Gastroesophageal sphincter (tissue), 4 donors: ENCODE data around the gene AIG1. TPM values are rescaled to one million over a fixed set of nuclear protein-coding genes. Genes with fewer than 3 reads are reported as not detected.

Experiments
- ATAC-seq: fragments of 150-250 bp; one replicate; pipeline ENCODE4 v1.9.1; 2016; ENCODE audit warnings: mild to moderate bottlenecking, moderate library complexity
- H3K27ac ChIP-seq, 4 donors: fragments of 200-600 bp; sonication (generic) in 3 of 4; 1 replicate in 3 of 4; 2 replicates in 1 of 4; pipeline ENCODE4 v1.5.1; 2016 to 2019
- H3K27me3 ChIP-seq: fragments of 200-600 bp; sonication (generic); one replicate; pipeline ENCODE4 v1.5.1; 2019
- H3K36me3 ChIP-seq, 2 donors: fragments of 200-600 bp; sonication (generic); one replicate each; pipeline ENCODE4 v1.5.1; 2019; ENCODE audit warnings: control low read depth in 1 of 2
- H3K4me1 ChIP-seq, 3 donors: fragments of 200-600 bp; sonication (generic); 1 replicate in 2 of 3; 2 replicates in 1 of 3; pipeline ENCODE4 v1.5.1; 2016 to 2019; ENCODE audit warnings: control low read depth in 2 of 3
- H3K4me3 ChIP-seq, 2 donors: fragments of 200-600 bp; sonication (generic); one replicate each; pipeline ENCODE4 v1.5.1; 2019; ENCODE audit warnings: mild to moderate bottlenecking in 1 of 2, moderate library complexity in 1 of 2
- H3K9me3 ChIP-seq, 3 donors: fragments of 200-600 bp; sonication (generic); one replicate each; pipeline ENCODE4 v1.5.1; 2017 to 2019; ENCODE audit warnings: control low read depth in 2 of 3
- CTCF ChIP-seq, 4 experiments: fragments of 200-600 bp in 2 of 4; fragments of 450-650 bp in 2 of 4; sonication (generic) in 1 of 4; IDR thresholded peaks; one replicate each; pipeline ENCODE4 v1.5.1; 2017 to 2019; ENCODE audit warnings: antibody characterized with exemption in 4 of 4, mild to moderate bottlenecking in 2 of 4, moderate library complexity in 2 of 4
- EP300 ChIP-seq: sonication (generic); formaldehyde crosslinking; IDR thresholded peaks from one replicate; pipeline ENCODE4 v1.6.1; 2017; ENCODE audit warnings: antibody characterized with exemption, mild to moderate bottlenecking
- POLR2A ChIP-seq, 2 donors: fragments of 450-650 bp; IDR thresholded peaks; one replicate each; pipeline ENCODE4 v1.6.1; 2017; ENCODE audit warnings: antibody characterized with exemption in 2 of 2, mild to moderate bottlenecking in 2 of 2, moderate library complexity in 1 of 2
- POLR2AphosphoS5 ChIP-seq: sonication (generic); formaldehyde crosslinking; IDR thresholded peaks from one replicate; pipeline ENCODE4 v1.6.1; 2017; ENCODE audit warnings: antibody characterized with exemption
- WGBS, 2 donors: methylation state at CpG; one replicate each; pipeline ENCODE4 v1.1.5; 2018; ENCODE audit warnings: low coverage in 1 of 2; 5-methylcytosine and 5-hydroxymethylcytosine counted together
- total RNA-seq, 4 donors: library from RNA; depleted of rRNA; stranded (reverse); fragments of >200 nt; gene quantifications; one replicate each; pipeline ENCODE4 v1.1.0, GENCODE V29; 2016

Gene AIG1
- total RNA-seq, 4 donors from 2014 or later, result 24.0 to 42.0 (median 31.5) TPM

GRCh38 chr6:143119260-143119659, 58.6 kb downstream of the AIG1 start:
- Histone ChIP-seq H3K36me3 (no peaks in the 10 kb centered on the region), H3K4me1 (no peaks in the 10 kb centered on the region), H3K9me3 (no peaks in the 10 kb centered on the region), H3K27me3 (no peaks in the 10 kb centered on the region), H3K27ac (no peak overlapping the region), H3K4me3 (no peak overlapping the region)
- no peak for ATAC-seq
- 94 to 100% methylated on average over 2 of the region's 2 CpGs for WGBS, 2 donors
- TF ChIP-seq EP300, result no peak
- TF ChIP-seq CTCF (IDR thresholded peaks at IDR 0.05), result no peak
- TF ChIP-seq POLR2A (IDR thresholded peaks at IDR 0.05), result no peak
- no peak for TF ChIP-seq POLR2AphosphoS5

- Histone ChIP-seq H3K4me1 (no peaks in the 10 kb centered on the region), H3K27ac (no peak overlapping the region), H3K9me3 (no peaks in the 10 kb centered on the region), H3K4me3 (no peak overlapping the region), H3K27me3 (no peaks in the 10 kb centered on the region), H3K36me3 (no peaks in the 10 kb centered on the region)
- 86 to 100% methylated on average over 1 of the region's 1 CpG for WGBS, 2 donors
- no peak for ATAC-seq
- TF ChIP-seq POLR2A (IDR thresholded peaks at IDR 0.05) (no peak), EP300 (no peak), CTCF (IDR thresholded peaks at IDR 0.05) (no peak)
These were observed 62.4 kb downstream of the AIG1 start for GRCh38 chr6:143123081-143123480.

GRCh38 chr6:143123941-143124340, 63.3 kb downstream of the AIG1 start:
- ATAC-seq, result no peak
- Histone ChIP-seq H3K9me3 (no peaks in the 10 kb centered on the region), H3K27ac (no peak overlapping the region), H3K36me3 (no peaks in the 10 kb centered on the region), H3K4me1 (no peaks in the 10 kb centered on the region), H3K27me3 (no peaks in the 10 kb centered on the region), H3K4me3 (no peak overlapping the region)
- TF ChIP-seq CTCF (IDR thresholded peaks at IDR 0.05), result no peak
- TF ChIP-seq EP300, result no peak
- no peak for TF ChIP-seq POLR2A (IDR thresholded peaks at IDR 0.05)
- TF ChIP-seq POLR2AphosphoS5, result no peak
- WGBS, 2 donors, result 86 to 100% methylated on average over 2 of the region's 2 CpGs

- TF ChIP-seq POLR2AphosphoS5, result no peak
- no peak for TF ChIP-seq CTCF (IDR thresholded peaks at IDR 0.05)
- TF ChIP-seq EP300, result no peak
- TF ChIP-seq POLR2A (IDR thresholded peaks at IDR 0.05), result no peak
- H3K27me3 ChIP-seq, result no peaks in the 10 kb centered on the region
- peaks cover 0 to 2% of the 10 kb centered on the region in 2 donors for H3K36me3 ChIP-seq
- no peak overlapping the region for H3K27ac ChIP-seq
- H3K4me1 ChIP-seq, result no peaks in the 10 kb centered on the region
- H3K9me3 ChIP-seq, result peaks cover 0 to 3% (median 0%) of the 10 kb centered on the region in 3 donors
- 85 to 93% methylated on average over 2 to 3 of the region's 3 CpGs for WGBS, 2 donors
- no peak overlapping the region for H3K4me3 ChIP-seq
- no peak for ATAC-seq
These were observed 64.8 kb downstream of the AIG1 start for GRCh38 chr6:143125455-143125854.

GRCh38 chr6:143125864-143126573, 65.3 kb downstream of the AIG1 start:
- Histone ChIP-seq H3K36me3 (peaks cover 0 to 6% of the 10 kb centered on the region in 2 donors), H3K27me3 (no peaks in the 10 kb centered on the region), H3K4me1 (no peaks in the 10 kb centered on the region), H3K9me3 (peaks cover 0 to 9% (median 0%) of the 10 kb centered on the region in 3 donors), H3K27ac (no peak overlapping the region), H3K4me3 (no peak overlapping the region)
- ATAC-seq, result no peak
- TF ChIP-seq CTCF (IDR thresholded peaks at IDR 0.05) (no peak), EP300 (no peak), POLR2AphosphoS5 (no peak), POLR2A (IDR thresholded peaks at IDR 0.05) (no peak)
- WGBS, 2 donors, result 95% methylated on average over 8 to 12 of the region's 12 CpGs
